H9 (cell line): ENCODE data around the gene ADGRB3. TPM values are rescaled to one million over a fixed set of nuclear protein-coding genes. Genes with fewer than 3 reads are reported as not detected.

Source experiments
- DNase-seq: peaks from one replicate; pipeline ENCODE4 v3.0.0-alpha.2; 2017
- H2AFZ ChIP-seq: one replicate; pipeline ENCODE4 v1.6.1; 2013; ENCODE audit warnings: mild to moderate bottlenecking, low read length, control low read depth, moderate library complexity
- H2AK5ac ChIP-seq: 2 replicates; pipeline ENCODE4 v1.6.1; 2013; ENCODE audit warnings: low read length, control low read depth, mixed read lengths; ENCODE audit not compliant: insufficient read length
- H2BK120ac ChIP-seq: one replicate; pipeline ENCODE4 v1.6.1; 2013; ENCODE audit warnings: low read depth, mild to moderate bottlenecking, low read length, control low read depth, inconsistent platforms; ENCODE audit not compliant: poor library complexity, severe bottlenecking
- H2BK12ac ChIP-seq: 2 replicates; pipeline ENCODE4 v1.6.1; 2013; ENCODE audit warnings: low read length, control low read depth, mixed read lengths, low read depth; ENCODE audit not compliant: insufficient read length
- H2BK15ac ChIP-seq: 2 replicates; pipeline ENCODE4 v1.6.1; 2013; ENCODE audit warnings: low read depth, low read length, control low read depth
- H2BK20ac ChIP-seq: one replicate; pipeline ENCODE4 v1.6.1; 2013; ENCODE audit warnings: low read depth, mild to moderate bottlenecking, low read length, control low read depth, inconsistent platforms; ENCODE audit not compliant: poor library complexity, severe bottlenecking
- H2BK5ac ChIP-seq: 2 replicates; pipeline ENCODE4 v1.6.1; 2013; ENCODE audit warnings: low read length, control low read depth, mixed read lengths; ENCODE audit not compliant: insufficient read length
- H3K14ac ChIP-seq: 2 replicates; pipeline ENCODE4 v1.6.1; 2013; ENCODE audit warnings: low read length, control low read depth; ENCODE audit not compliant: insufficient read depth
- H3K18ac ChIP-seq: 2 replicates; pipeline ENCODE4 v1.6.1; 2013; ENCODE audit warnings: low read depth, mild to moderate bottlenecking, mixed read lengths, low read length, control low read depth; ENCODE audit not compliant: insufficient read length
- H3K23ac ChIP-seq: 2 replicates; pipeline ENCODE4 v1.6.1; 2013; ENCODE audit warnings: low read length, control low read depth, mixed read lengths, low read depth; ENCODE audit not compliant: insufficient read length
- H3K23me2 ChIP-seq: 2 replicates; pipeline ENCODE4 v1.6.1; 2013; ENCODE audit warnings: low read depth, mild to moderate bottlenecking, mixed read lengths, low read length, control low read depth; ENCODE audit not compliant: insufficient read length, poor library complexity, severe bottlenecking
- H3K27ac ChIP-seq: 2 replicates; pipeline ENCODE4 v1.5.1; 2013; ENCODE audit warnings: low read length, control low read depth, mixed read lengths, low read depth; ENCODE audit not compliant: insufficient read length
- H3K27me3 ChIP-seq: 2 replicates; pipeline ENCODE4 v1.6.1; 2013; ENCODE audit warnings: low read length, control low read depth, inconsistent platforms; ENCODE audit not compliant: insufficient read depth
- H3K4ac ChIP-seq: 2 replicates; pipeline ENCODE4 v1.6.1; 2013; ENCODE audit warnings: low read depth, mild to moderate bottlenecking, control low read depth, inconsistent platforms, low read length, moderate library complexity
- H3K4me1 ChIP-seq: 2 replicates; pipeline ENCODE4 v1.6.1; 2013; ENCODE audit warnings: low read length, control low read depth, inconsistent platforms; ENCODE audit not compliant: insufficient read depth
- H3K4me2 ChIP-seq: 2 replicates; pipeline ENCODE4 v1.6.1; 2013; ENCODE audit warnings: low read length, control low read depth, mixed read lengths; ENCODE audit not compliant: insufficient read length, insufficient read depth
- H3K56ac ChIP-seq: 2 replicates; pipeline ENCODE4 v1.6.1; 2013; ENCODE audit warnings: low read depth, mild to moderate bottlenecking, mixed read lengths, low read length, control low read depth; ENCODE audit not compliant: insufficient read length
- H3K79me1 ChIP-seq: 2 replicates; pipeline ENCODE4 v1.6.1; 2013; ENCODE audit warnings: low read depth, mild to moderate bottlenecking, moderate library complexity, low read length, control low read depth, inconsistent platforms; ENCODE audit not compliant: insufficient read depth, poor library complexity, severe bottlenecking
- H3K79me2 ChIP-seq: 2 replicates; pipeline ENCODE4 v1.6.1; 2013; ENCODE audit warnings: low read length, control low read depth, inconsistent platforms; ENCODE audit not compliant: insufficient read depth
- H3K9ac ChIP-seq: 2 replicates; pipeline ENCODE4 v1.6.1; 2013; ENCODE audit warnings: low read length, control low read depth, mixed read lengths; ENCODE audit not compliant: insufficient read length; ENCODE audit errors: extremely low read depth
- H3K9me3 ChIP-seq: one replicate; pipeline ENCODE4 v1.6.1; 2013; ENCODE audit warnings: low read depth, low read length, inconsistent platforms; ENCODE audit not compliant: control insufficient read depth
- H3T11ph ChIP-seq: one replicate; pipeline ENCODE4 v1.6.1; 2013; ENCODE audit warnings: mild to moderate bottlenecking, low read length, control low read depth, inconsistent platforms
- H4K20me1 ChIP-seq: one replicate; pipeline ENCODE4 v1.6.1; 2013; ENCODE audit not compliant: control insufficient read depth, insufficient read length, insufficient read depth
- H4K5ac ChIP-seq: 2 replicates; pipeline ENCODE4 v1.6.1; 2013; ENCODE audit warnings: low read depth, mild to moderate bottlenecking, mixed read lengths, low read length, control low read depth; ENCODE audit not compliant: insufficient read length
- H4K8ac ChIP-seq: replicated peaks from 2 replicates; pipeline ENCODE4 v1.6.1; 2013; ENCODE audit warnings: low read length, control low read depth, mixed read lengths, low read depth; ENCODE audit not compliant: insufficient read length
- H4K91ac ChIP-seq: 2 replicates; pipeline ENCODE4 v1.6.1; 2013; ENCODE audit warnings: low read depth, mild to moderate bottlenecking, moderate library complexity, mixed read lengths, low read length, control low read depth; ENCODE audit not compliant: insufficient read length
- H3K27ac Mint-ChIP-seq, 3 experiments: 2 replicates in 2 of 3; 3 replicates in 1 of 3; pipeline ENCODE4 v1.8.0; 2020 to 2021; ENCODE audit warnings: mixed read lengths in 3 of 3, mild to moderate bottlenecking in 1 of 3, moderate library complexity in 1 of 3
- H3K27me3 Mint-ChIP-seq: 2 replicates; pipeline ENCODE4 v1.8.0; 2021; ENCODE audit warnings: low read depth, mild to moderate bottlenecking, moderate library complexity, mixed read lengths
- H3K36me3 Mint-ChIP-seq, 3 experiments: 2 replicates in 2 of 3; 3 replicates in 1 of 3; pipeline ENCODE4 v1.8.0; 2020 to 2021; ENCODE audit warnings: low read depth in 3 of 3, mixed read lengths in 3 of 3; ENCODE audit not compliant: insufficient read depth in 1 of 3
- H3K4me1 Mint-ChIP-seq, 2 experiments: 2 replicates each; pipeline ENCODE4 v1.8.0; 2020; ENCODE audit warnings: mixed read lengths in 2 of 2
- H3K4me3 Mint-ChIP-seq, 2 experiments: 2 replicates in 1 of 2; 3 replicates in 1 of 2; pipeline ENCODE4 v1.8.0; 2020 to 2021; ENCODE audit warnings: mild to moderate bottlenecking in 2 of 2, mixed read lengths in 2 of 2, moderate library complexity in 1 of 2
- H3K9me3 Mint-ChIP-seq, 2 experiments: 2 replicates in 1 of 2; 3 replicates in 1 of 2; pipeline ENCODE4 v1.8.0; 2020; ENCODE audit warnings: mild to moderate bottlenecking in 2 of 2, mixed read lengths in 2 of 2, moderate library complexity in 1 of 2
- WGBS: extraction: QIAGEN DNeasy Blood & Tissue Kit; methylation state at CpG from one replicate; pipeline ENCODE4 v1.1.7; 2013; ENCODE audit warnings: missing lambda C conversion rate, low lambda C conversion rate, mixed read lengths; ENCODE audit not compliant: insufficient read length; ENCODE audit errors: extremely low coverage; 5-methylcytosine and 5-hydroxymethylcytosine counted together
- total RNA-seq: library from RNA; stranded (reverse); gene quantifications from 2 replicates; pipeline ENCODE4 v1.2.1, GENCODE V29; 2021
- TF ChIP-seq, protein P1 (sequence below): fragments of 200-600 bp; sonication (generic); conservative IDR thresholded peaks from 3 replicates; pipeline ENCODE4 v1.8.0; 2021; ENCODE audit warnings: antibody characterized with exemption, mild to moderate bottlenecking

Gene ADGRB3
- total RNA-seq, 1 experiment from 2014 or later, result 0.37 TPM

GRCh38 chr6:68958327-68958726, 323.2 kb downstream of the ADGRB3 start:
- H3K79me1 ChIP-seq, result no peaks in the 10 kb centered on the region
- H3K9me3 ChIP-seq, result no peaks in the 10 kb centered on the region
- H3K18ac ChIP-seq, result no peak overlapping the region
- no peak overlapping the region for H2AFZ ChIP-seq
- TF ChIP-seq, protein P1, sequence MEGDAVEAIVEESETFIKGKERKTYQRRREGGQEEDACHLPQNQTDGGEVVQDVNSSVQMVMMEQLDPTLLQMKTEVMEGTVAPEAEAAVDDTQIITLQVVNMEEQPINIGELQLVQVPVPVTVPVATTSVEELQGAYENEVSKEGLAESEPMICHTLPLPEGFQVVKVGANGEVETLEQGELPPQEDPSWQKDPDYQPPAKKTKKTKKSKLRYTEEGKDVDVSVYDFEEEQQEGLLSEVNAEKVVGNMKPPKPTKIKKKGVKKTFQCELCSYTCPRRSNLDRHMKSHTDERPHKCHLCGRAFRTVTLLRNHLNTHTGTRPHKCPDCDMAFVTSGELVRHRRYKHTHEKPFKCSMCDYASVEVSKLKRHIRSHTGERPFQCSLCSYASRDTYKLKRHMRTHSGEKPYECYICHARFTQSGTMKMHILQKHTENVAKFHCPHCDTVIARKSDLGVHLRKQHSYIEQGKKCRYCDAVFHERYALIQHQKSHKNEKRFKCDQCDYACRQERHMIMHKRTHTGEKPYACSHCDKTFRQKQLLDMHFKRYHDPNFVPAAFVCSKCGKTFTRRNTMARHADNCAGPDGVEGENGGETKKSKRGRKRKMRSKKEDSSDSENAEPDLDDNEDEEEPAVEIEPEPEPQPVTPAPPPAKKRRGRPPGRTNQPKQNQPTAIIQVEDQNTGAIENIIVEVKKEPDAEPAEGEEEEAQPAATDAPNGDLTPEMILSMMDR, result no peak
- no peak overlapping the region for H4K8ac ChIP-seq
- Mint-ChIP-seq H3K4me1 (no peaks in the 10 kb centered on the region), H3K27ac (no peak overlapping the region), H3K4me3 (no peak overlapping the region), H3K27me3 (no peaks in the 10 kb centered on the region; the same call in 1 of the 2 replicates), H3K36me3 (no peaks in the 10 kb centered on the region), H3K9me3 (no peaks in the 10 kb centered on the region; a peak in 1 of 5 replicates)
- H3K4me2 ChIP-seq, result no peak overlapping the region
- no peak overlapping the region for H2BK15ac ChIP-seq
- H3K14ac ChIP-seq, result no peak overlapping the region
- H3K27me3 ChIP-seq, result no peaks in the 10 kb centered on the region
- no peak overlapping the region for H4K91ac ChIP-seq
- H3K27ac ChIP-seq, result no peak overlapping the region
- H2BK12ac ChIP-seq, result no peak overlapping the region
- no peaks in the 10 kb centered on the region for H3K23me2 ChIP-seq
- no peak overlapping the region for H2BK120ac ChIP-seq
- H3K56ac ChIP-seq, result no peak overlapping the region
- no peak overlapping the region for H3T11ph ChIP-seq
- DNase-seq, result no peak
- no peak overlapping the region for H3K4ac ChIP-seq
- H4K20me1 ChIP-seq, result no peaks in the 10 kb centered on the region
- H2BK5ac ChIP-seq, result no peak overlapping the region
- no peak overlapping the region for H4K5ac ChIP-seq
- WGBS, result no CpG with 5 or more reads among the region's 2 CpGs
- H3K79me2 ChIP-seq, result no peaks in the 10 kb centered on the region
- no peak overlapping the region for H2BK20ac ChIP-seq
- no peak overlapping the region for H2AK5ac ChIP-seq
- H3K23ac ChIP-seq, result no peak overlapping the region
- no peaks in the 10 kb centered on the region for H3K4me1 ChIP-seq
- no peak overlapping the region for H3K9ac ChIP-seq
